ENCODE data around the gene LAMA2.
A peak's percentile ranks its signal among the peaks of the same experiment; 100 is the strongest.

Gene LAMA2

GRCh38 chr6:129279343-129280292, 396.7 kb downstream of the LAMA2 start:
- DNase-seq = no peak

GRCh38 chr6:129280293-129280644, 397.3 kb downstream of the LAMA2 start:
- DNase-seq = no peak

GRCh38 chr6:129280749-129281148, 397.8 kb downstream of the LAMA2 start:
- peak; percentile 69 for DNase-seq

GRCh38 chr6:129281168-129281796, 398.3 kb downstream of the LAMA2 start:
- no peak for DNase-seq

GRCh38 chr6:129282019-129282418, 399.1 kb downstream of the LAMA2 start:
- no peak for DNase-seq

- no peak for DNase-seq
Observed at GRCh38 chr6:129284225-129284624, 401.3 kb downstream of the LAMA2 start.

- no peak for DNase-seq
Observed at GRCh38 chr6:129287231-129288177, 404.6 kb downstream of the LAMA2 start.

GRCh38 chr6:129289442-129289841, 406.5 kb downstream of the LAMA2 start:
- no peak for DNase-seq

- DNase-seq = no peak
Observed at GRCh38 chr6:129292836-129293235, 409.9 kb downstream of the LAMA2 start.

GRCh38 chr6:129297592-129297991, 414.7 kb downstream of the LAMA2 start:
- DNase-seq = no peak

GRCh38 chr6:129302671-129303070, 419.7 kb downstream of the LAMA2 start:
- DNase-seq = no peak

- DNase-seq = no peak
Observed at GRCh38 chr6:129306826-129307225, 423.9 kb downstream of the LAMA2 start.

GRCh38 chr6:129307845-129308244, 424.9 kb downstream of the LAMA2 start:
- no peak for DNase-seq

GRCh38 chr6:129309154-129309553, 426.2 kb downstream of the LAMA2 start:
- no peak for DNase-seq

- DNase-seq = no peak
Observed at GRCh38 chr6:129312880-129313279, 429.9 kb downstream of the LAMA2 start.

GRCh38 chr6:129314575-129314974, 431.6 kb downstream of the LAMA2 start:
- DNase-seq = no peak

- DNase-seq = no peak
Observed at GRCh38 chr6:129317931-129318820, 435.2 kb downstream of the LAMA2 start.

GRCh38 chr6:129320892-129321291, 438.0 kb downstream of the LAMA2 start:
- no peak for DNase-seq

- no peak for DNase-seq
Observed at GRCh38 chr6:129321303-129321702, 438.4 kb downstream of the LAMA2 start.

- no peak for DNase-seq
Observed at GRCh38 chr6:129324345-129324744, 441.4 kb downstream of the LAMA2 start.

GRCh38 chr6:129329678-129330077, 446.7 kb downstream of the LAMA2 start:
- no peak for DNase-seq
